Tibial nerve (tissue), 4 donors: ENCODE results near the gene ELOVL6. TPM values are rescaled to one million over a fixed set of nuclear protein-coding genes. Genes with fewer than 3 reads are reported as not detected.

Experiments
- DNase-seq, 2 donors: peaks; one replicate each; pipeline ENCODE4 v3.0.0-alpha.2; 2019; ENCODE audit warnings: low spot score in 2 of 2
- H3K27ac ChIP-seq, 4 donors: fragments of 200-600 bp; sonication (generic) in 3 of 4; one replicate each; pipeline ENCODE4 v1.5.1; 2017 to 2019; ENCODE audit warnings: mild to moderate bottlenecking in 1 of 4
- H3K27me3 ChIP-seq, 2 donors: fragments of 200-600 bp; sonication (generic) in 1 of 2; one replicate each; pipeline versions ENCODE4 v1.5.1 to v1.6.0; 2017 to 2019
- H3K36me3 ChIP-seq, 3 donors: fragments of 200-600 bp; sonication (generic); one replicate each; pipeline ENCODE4 v1.5.1; 2018 to 2019
- H3K4me1 ChIP-seq, 4 donors: fragments of 200-600 bp; sonication (generic) in 3 of 4; one replicate each; pipeline ENCODE4 v1.5.1; 2017 to 2019
- H3K4me3 ChIP-seq, 4 donors: fragments of 200-600 bp; sonication (generic) in 3 of 4; one replicate each; pipeline ENCODE4 v1.5.1; 2017 to 2019; ENCODE audit warnings: mild to moderate bottlenecking in 1 of 4, moderate library complexity in 1 of 4
- H3K9me3 ChIP-seq, 4 donors: fragments of 200-600 bp; sonication (generic) in 3 of 4; one replicate each; pipeline ENCODE4 v1.5.1; 2017 to 2019
- CTCF ChIP-seq, 5 experiments: fragments of 200-600 bp in 3 of 5; fragments of 450-650 bp in 2 of 5; sonication (generic) in 3 of 5; IDR thresholded peaks; one replicate each; pipeline ENCODE4 v1.5.1; 2016 to 2019; ENCODE audit warnings: antibody characterized with exemption in 5 of 5, mild to moderate bottlenecking in 3 of 5, moderate library complexity in 2 of 5
- EP300 ChIP-seq, 2 donors: sonication (generic); formaldehyde crosslinking; IDR thresholded peaks; one replicate each; pipeline ENCODE4 v1.6.1; 2017; ENCODE audit warnings: antibody characterized with exemption in 2 of 2, mild to moderate bottlenecking in 1 of 2
- POLR2A ChIP-seq, 2 donors: fragments of 450-650 bp; IDR thresholded peaks; one replicate each; pipeline ENCODE4 v1.6.1; 2017; ENCODE audit warnings: antibody characterized with exemption in 2 of 2, mild to moderate bottlenecking in 2 of 2, moderate library complexity in 2 of 2
- WGBS, 2 donors: methylation state at CpG; one replicate each; pipeline ENCODE4 v1.1.5; 2018; 5-methylcytosine and 5-hydroxymethylcytosine counted together
- total RNA-seq, 4 donors: library from RNA; depleted of rRNA; stranded (reverse); fragments of >200 nt; gene quantifications; one replicate each; pipeline ENCODE4 v1.1.0, GENCODE V29; 2016

The ELOVL6 gene
- total RNA-seq, 4 donors from 2014 or later: 3.1 to 8.4 (median 5.4) TPM

GRCh38 chr4:110149089-110149488 lies 49.3 kb downstream of the ELOVL6 start:
- no peak for DNase-seq
- WGBS, 2 donors: 93 to 94% methylated on average over 7 of the region's 7 CpGs
- Histone ChIP-seq H3K4me1 (no peaks in the 10 kb centered on the region), H3K27ac (no peak overlapping the region), H3K27me3 (no peaks in the 10 kb centered on the region), H3K36me3 (no peaks in the 10 kb centered on the region), H3K4me3 (no peak overlapping the region), H3K9me3 (peaks cover 0 to 12% (median 1%) of the 10 kb centered on the region in 4 donors)
- TF ChIP-seq CTCF (IDR thresholded peaks at IDR 0.05): no peak
- TF ChIP-seq POLR2A (IDR thresholded peaks at IDR 0.05): no peak

- DNase-seq: no peak
- Histone ChIP-seq H3K4me1 (no peaks in the 10 kb centered on the region), H3K9me3 (peaks cover 0 to 12% (median 1%) of the 10 kb centered on the region in 4 donors), H3K27me3 (no peaks in the 10 kb centered on the region), H3K27ac (no peak overlapping the region), H3K4me3 (no peak overlapping the region), H3K36me3 (no peaks in the 10 kb centered on the region)
- TF ChIP-seq CTCF (IDR thresholded peaks at IDR 0.05): no peak
- TF ChIP-seq POLR2A (IDR thresholded peaks at IDR 0.05): no peak
- no peak for TF ChIP-seq EP300 (IDR thresholded peaks at IDR 0.05)
These were observed 56.0 kb downstream of the ELOVL6 start for GRCh38 chr4:110142461-110142860.

GRCh38 chr4:110139815-110140214 lies 58.6 kb downstream of the ELOVL6 start:
- Histone ChIP-seq H3K27ac (no peak overlapping the region), H3K4me1 (no peaks in the 10 kb centered on the region), H3K27me3 (no peaks in the 10 kb centered on the region), H3K36me3 (no peaks in the 10 kb centered on the region), H3K4me3 (no peak overlapping the region), H3K9me3 (no peaks in the 10 kb centered on the region)
- no peak for DNase-seq
- TF ChIP-seq POLR2A (IDR thresholded peaks at IDR 0.05) (no peak), EP300 (IDR thresholded peaks at IDR 0.05) (no peak), CTCF (IDR thresholded peaks at IDR 0.05) (no peak)
- 83 to 85% methylated on average over 3 of the region's 3 CpGs for WGBS, 2 donors

GRCh38 chr4:110139111-110139510 lies 59.3 kb downstream of the ELOVL6 start:
- TF ChIP-seq EP300 (IDR thresholded peaks at IDR 0.05): no peak
- TF ChIP-seq CTCF (IDR thresholded peaks at IDR 0.05): no peak
- no peak for TF ChIP-seq POLR2A (IDR thresholded peaks at IDR 0.05)
- H3K27me3 ChIP-seq: no peaks in the 10 kb centered on the region
- no peak overlapping the region for H3K4me3 ChIP-seq
- H3K4me1 ChIP-seq: no peaks in the 10 kb centered on the region
- H3K27ac ChIP-seq: no peak overlapping the region
- no peaks in the 10 kb centered on the region for H3K9me3 ChIP-seq
- no peak for DNase-seq
- no peaks in the 10 kb centered on the region for H3K36me3 ChIP-seq
- WGBS, 2 donors: 37 to 49% methylated on average over 3 of the region's 3 CpGs

GRCh38 chr4:110138551-110138950 lies 59.9 kb downstream of the ELOVL6 start:
- WGBS, 2 donors: 64 to 76% methylated on average over 1 of the region's 1 CpG
- Histone ChIP-seq H3K9me3 (no peaks in the 10 kb centered on the region), H3K27ac (no peak overlapping the region), H3K36me3 (no peaks in the 10 kb centered on the region), H3K4me1 (no peaks in the 10 kb centered on the region), H3K27me3 (no peaks in the 10 kb centered on the region), H3K4me3 (no peak overlapping the region)
- TF ChIP-seq CTCF (IDR thresholded peaks at IDR 0.05): no peak
- DNase-seq: no peak
